ENCODE measurements around the gene CDH10.

The CDH10 gene

DNA sequence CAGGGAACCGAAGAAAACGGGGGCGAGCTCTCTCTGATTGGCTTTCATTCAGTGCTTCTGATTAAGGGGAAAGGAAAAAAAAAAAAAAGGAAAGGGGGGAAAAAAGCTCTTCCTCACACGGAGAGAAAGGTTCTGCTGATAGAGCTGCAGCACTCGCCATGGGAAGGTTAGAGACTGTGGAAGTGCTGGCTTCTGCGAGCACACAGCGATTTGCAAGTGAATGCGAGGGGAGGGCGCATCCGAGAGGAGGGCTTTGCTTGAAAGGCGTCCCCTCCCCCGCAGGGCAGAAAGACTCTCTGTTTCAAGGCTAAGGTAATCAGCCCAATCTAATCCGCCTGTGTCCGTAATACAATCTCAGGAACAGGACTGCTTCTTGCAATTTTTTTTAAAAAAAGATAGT is at the start of gene CDH10:
CDH10 (minus strand) TSS at position 218 of the 400 bp plus-strand sequence. CDS start 51,488 bp downstream, outside the sequence.
- H3K9me3 Mint-ChIP-seq: no peaks in the 10 kb centered on the region
- no peaks in the 10 kb centered on the region for H3K27me3 Mint-ChIP-seq (ENCODE audit: low read depth)
- peaks cover 9% of the 10 kb centered on the region for H3K4me1 Mint-ChIP-seq
- peak within 1 kb of the TSS; percentile 87 to 92 (median 90) for H3K4me3 Mint-ChIP-seq
- TF ChIP-seq, protein P1, sequence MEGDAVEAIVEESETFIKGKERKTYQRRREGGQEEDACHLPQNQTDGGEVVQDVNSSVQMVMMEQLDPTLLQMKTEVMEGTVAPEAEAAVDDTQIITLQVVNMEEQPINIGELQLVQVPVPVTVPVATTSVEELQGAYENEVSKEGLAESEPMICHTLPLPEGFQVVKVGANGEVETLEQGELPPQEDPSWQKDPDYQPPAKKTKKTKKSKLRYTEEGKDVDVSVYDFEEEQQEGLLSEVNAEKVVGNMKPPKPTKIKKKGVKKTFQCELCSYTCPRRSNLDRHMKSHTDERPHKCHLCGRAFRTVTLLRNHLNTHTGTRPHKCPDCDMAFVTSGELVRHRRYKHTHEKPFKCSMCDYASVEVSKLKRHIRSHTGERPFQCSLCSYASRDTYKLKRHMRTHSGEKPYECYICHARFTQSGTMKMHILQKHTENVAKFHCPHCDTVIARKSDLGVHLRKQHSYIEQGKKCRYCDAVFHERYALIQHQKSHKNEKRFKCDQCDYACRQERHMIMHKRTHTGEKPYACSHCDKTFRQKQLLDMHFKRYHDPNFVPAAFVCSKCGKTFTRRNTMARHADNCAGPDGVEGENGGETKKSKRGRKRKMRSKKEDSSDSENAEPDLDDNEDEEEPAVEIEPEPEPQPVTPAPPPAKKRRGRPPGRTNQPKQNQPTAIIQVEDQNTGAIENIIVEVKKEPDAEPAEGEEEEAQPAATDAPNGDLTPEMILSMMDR (IDR thresholded peaks at IDR 0.05; ENCODE audit: unreplicated experiment in 3 of 3): no peak
- peak within 1 kb of the TSS; percentile 24 to 84 (median 77) for H3K27ac Mint-ChIP-seq
- H3K36me3 Mint-ChIP-seq (ENCODE audit: low read depth): no peaks in the 10 kb centered on the region

DNA sequence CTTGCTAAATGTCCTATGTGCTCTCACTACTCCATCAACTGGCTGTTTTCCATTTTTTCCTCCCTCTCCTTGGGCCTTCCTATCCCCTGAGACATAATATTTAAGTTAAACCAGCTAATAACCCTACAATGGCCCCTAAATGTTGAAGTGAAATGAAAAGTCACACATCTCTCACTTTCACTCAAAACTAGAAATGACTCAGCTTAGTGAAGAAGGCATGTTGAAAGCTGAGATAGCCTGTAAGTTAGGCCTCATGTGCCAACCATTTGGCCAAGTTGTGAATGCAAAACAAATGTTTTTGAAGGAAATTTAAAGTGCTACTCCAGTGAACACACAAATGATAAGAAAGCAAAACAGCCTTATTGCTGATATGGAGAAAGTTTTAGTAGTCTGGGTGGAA is 48.8 kb upstream of the CDH10 start:
- Mint-ChIP-seq H3K9me3 (peaks cover 8% of the 10 kb centered on the region), H3K27me3 (ENCODE audit: low read depth) (no peaks in the 10 kb centered on the region), H3K4me1 (no peaks in the 10 kb centered on the region), H3K36me3 (ENCODE audit: low read depth) (no peaks in the 10 kb centered on the region), H3K27ac (no peak overlapping the region), H3K4me3 (no peak overlapping the region)
- TF ChIP-seq, protein P1 (IDR thresholded peaks at IDR 0.05; ENCODE audit: unreplicated experiment in 3 of 3): no peak

DNA sequence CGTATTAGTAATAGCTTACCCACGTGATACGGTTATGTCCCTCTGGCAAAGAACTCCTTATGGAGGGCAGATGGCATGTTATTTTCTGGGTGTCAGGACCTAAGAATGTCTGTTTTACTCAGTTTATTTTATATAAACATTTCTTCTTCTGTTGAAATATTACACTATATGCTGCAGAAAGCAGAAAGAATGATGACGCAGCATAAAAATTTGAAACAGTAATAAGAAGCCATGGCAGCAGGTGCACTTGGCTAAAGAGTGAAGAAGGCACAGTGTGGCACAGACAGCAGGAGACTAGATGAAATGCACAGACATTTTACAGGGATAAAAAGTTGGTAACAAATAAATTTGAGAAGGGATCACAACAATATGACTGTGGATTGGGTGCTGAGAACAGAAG is 46.3 kb upstream of the CDH10 start:
- Mint-ChIP-seq H3K4me1 (no peaks in the 10 kb centered on the region), H3K4me3 (no peak overlapping the region), H3K27ac (no peak overlapping the region), H3K36me3 (ENCODE audit: low read depth) (no peaks in the 10 kb centered on the region), H3K9me3 (peaks cover 8% of the 10 kb centered on the region), H3K27me3 (ENCODE audit: low read depth) (no peaks in the 10 kb centered on the region)
- TF ChIP-seq, protein P1 (IDR thresholded peaks at IDR 0.05; ENCODE audit: unreplicated experiment in 3 of 3): no peak

DNA sequence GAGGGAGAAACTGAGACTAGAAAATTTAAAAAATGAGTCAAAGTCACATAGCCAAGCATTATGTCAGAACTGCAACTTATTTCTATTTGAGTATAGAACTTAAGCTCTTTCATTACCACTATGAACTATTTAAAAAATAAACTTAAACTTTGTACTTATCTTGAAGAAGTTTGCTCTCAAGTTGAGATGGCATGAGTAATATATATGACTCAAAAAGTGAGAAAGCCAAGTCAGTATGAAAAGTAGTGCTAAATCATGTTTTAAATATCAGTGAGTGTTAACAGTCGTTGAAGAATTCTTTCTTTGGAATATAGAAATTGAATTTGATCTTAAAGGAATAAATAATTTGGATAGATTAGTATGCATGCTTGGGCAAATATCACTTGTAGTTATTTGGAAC is 36.3 kb upstream of the CDH10 start:
- Mint-ChIP-seq H3K4me1 (no peaks in the 10 kb centered on the region), H3K27me3 (ENCODE audit: low read depth) (no peaks in the 10 kb centered on the region), H3K4me3 (no peak overlapping the region), H3K27ac (no peak overlapping the region), H3K9me3 (peaks cover 8% of the 10 kb centered on the region), H3K36me3 (ENCODE audit: low read depth) (no peaks in the 10 kb centered on the region)
- TF ChIP-seq, protein P1 (IDR thresholded peaks at IDR 0.05; ENCODE audit: unreplicated experiment in 3 of 3): no peak

DNA sequence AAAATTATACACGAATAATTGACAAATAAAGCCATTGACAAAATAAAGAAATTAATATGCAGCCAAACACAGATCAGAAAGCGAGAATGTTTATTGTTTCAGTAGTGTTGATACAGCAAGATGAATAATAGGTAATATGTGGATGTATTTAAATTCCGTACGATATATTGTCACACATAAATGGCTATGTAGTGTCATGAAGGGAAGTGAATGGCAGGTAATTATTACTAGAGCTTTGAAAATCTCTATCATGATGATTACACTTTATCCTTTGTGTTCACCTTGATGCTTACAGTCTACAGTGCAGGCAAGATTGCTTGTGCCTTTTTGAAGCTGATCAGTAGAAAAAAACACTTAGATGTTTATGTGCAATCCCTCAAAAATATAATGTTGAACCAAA is 23.3 kb upstream of the CDH10 start:
- Mint-ChIP-seq H3K9me3 (no peaks in the 10 kb centered on the region), H3K27me3 (ENCODE audit: low read depth) (no peaks in the 10 kb centered on the region), H3K27ac (no peak overlapping the region), H3K4me1 (no peaks in the 10 kb centered on the region), H3K36me3 (ENCODE audit: low read depth) (no peaks in the 10 kb centered on the region), H3K4me3 (no peak overlapping the region)
- TF ChIP-seq, protein P1 (IDR thresholded peaks at IDR 0.05; ENCODE audit: unreplicated experiment in 3 of 3): no peak

DNA sequence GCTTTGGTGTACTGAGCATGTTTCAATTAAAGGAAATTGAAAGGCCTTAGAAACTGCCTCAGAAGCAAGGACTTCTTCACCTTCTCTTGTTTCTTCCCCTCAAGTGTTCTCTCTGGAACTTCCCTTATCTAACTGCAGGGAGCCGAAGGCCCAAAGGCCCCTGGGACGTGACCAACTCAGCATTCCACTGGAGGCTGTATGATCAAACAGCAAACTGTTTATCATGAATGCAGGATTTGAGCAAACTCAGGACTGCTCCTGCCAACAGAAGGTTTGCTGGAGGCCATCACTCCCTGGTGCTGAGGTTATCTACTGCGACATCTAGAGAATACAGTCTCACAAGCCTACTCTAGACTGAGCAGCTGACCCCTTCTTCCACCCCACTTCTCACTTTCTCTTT is 4.8 kb upstream of the CDH10 start:
- Mint-ChIP-seq H3K27me3 (ENCODE audit: low read depth) (no peaks in the 10 kb centered on the region), H3K27ac (no peak overlapping the region), H3K9me3 (no peaks in the 10 kb centered on the region), H3K36me3 (ENCODE audit: low read depth) (no peaks in the 10 kb centered on the region), H3K4me3 (no peak overlapping the region), H3K4me1 (peaks cover 7% of the 10 kb centered on the region)
- TF ChIP-seq, protein P1 (IDR thresholded peaks at IDR 0.05; ENCODE audit: unreplicated experiment in 3 of 3): no peak
